H1 (cell line): ENCODE data around the gene CAPN2. TPM values are rescaled to one million over a fixed set of nuclear protein-coding genes. Genes with fewer than 3 reads are reported as not detected.

Source experiments
- CTCF ChIA-PET: fragments of 300-600 bp; sonication (Branson Sonifier 250); formaldehyde crosslinking; loops from one replicate; lab custom pipeline; 2021; ENCODE audit not compliant: partially characterized antibody; lab: Charles Lee
- POLR2A ChIA-PET: fragments of 300-600 bp; sonication (Branson Sonifier 250); formaldehyde crosslinking; loops from one replicate; lab custom pipeline; 2021; ENCODE audit warnings: inconsistent platforms; ENCODE audit not compliant: partially characterized antibody; lab: Charles Lee
- DNase-seq, 2 experiments: peaks; one replicate each; pipeline versions ENCODE4 v3.0.0 to v3.0.0-alpha.2; 2010 to 2022; ENCODE audit warnings: low spot score in 2 of 2, low read depth in 1 of 2, mixed read lengths in 1 of 2
- FAIRE-seq: peaks from 2 replicates; lab custom pipeline; 2011; peaks lifted over from hg19 to GRCh38; lab: Jason Lieb, UNC
- H2AFZ ChIP-seq: 2 replicates; pipeline ENCODE4 v1.8.1; 2012; ENCODE audit warnings: low read length, inconsistent platforms
- H2AK5ac ChIP-seq: 2 replicates; pipeline ENCODE4 v1.6.1; 2013; ENCODE audit warnings: low read depth, low read length
- H2BK120ac ChIP-seq: replicated peaks from 2 replicates; pipeline ENCODE3; 2013; ENCODE audit warnings: low read depth, low read length, inconsistent platforms
- H2BK12ac ChIP-seq: 2 replicates; pipeline ENCODE4 v1.6.1; 2013; ENCODE audit warnings: low read depth, low read length
- H2BK15ac ChIP-seq: 2 replicates; pipeline ENCODE4 v1.6.1; 2013; ENCODE audit warnings: low read length
- H2BK20ac ChIP-seq: 2 replicates; pipeline ENCODE4 v1.6.1; 2013; ENCODE audit warnings: low read length
- H2BK5ac ChIP-seq: 2 replicates; pipeline ENCODE4 v1.6.1; 2013; ENCODE audit warnings: low read depth, low read length
- H3K14ac ChIP-seq: 2 replicates; pipeline ENCODE4 v1.6.1; 2013; ENCODE audit warnings: inconsistent platforms; ENCODE audit not compliant: insufficient read length
- H3K18ac ChIP-seq: 2 replicates; pipeline ENCODE4 v1.6.1; 2013; ENCODE audit warnings: low read length; ENCODE audit errors: extremely low read depth
- H3K23ac ChIP-seq: 2 replicates; pipeline ENCODE4 v1.6.1; 2013; ENCODE audit warnings: inconsistent platforms; ENCODE audit not compliant: insufficient read length
- H3K23me2 ChIP-seq: 2 replicates; pipeline ENCODE4 v1.6.1; 2013; ENCODE audit warnings: low read depth, low read length
- H3K27ac ChIP-seq: 2 replicates; pipeline ENCODE4 v1.6.1; 2011; ENCODE audit warnings: low read depth, low read length, inconsistent platforms
- H3K27me3 ChIP-seq, 4 experiments: replicated peaks in 1 of 4; 1 replicate in 1 of 4; 2 replicates in 3 of 4; pipeline versions ENCODE4 v1.6.1 to v1.8.1; 2011 to 2013; ENCODE audit warnings: low read length in 3 of 4, mild to moderate bottlenecking in 3 of 4, inconsistent platforms in 2 of 4, mixed read lengths in 2 of 4, moderate library complexity in 1 of 4; ENCODE audit not compliant: control insufficient read depth in 3 of 4, insufficient read depth in 3 of 4; ENCODE audit errors: extremely low read depth in 1 of 4
- H3K36me3 ChIP-seq, 4 experiments: 2 replicates each; pipeline versions ENCODE4 v1.6.1 to v1.8.1; 2011 to 2013; ENCODE audit warnings: mild to moderate bottlenecking in 4 of 4, low read length in 3 of 4, moderate library complexity in 2 of 4, control low read depth in 1 of 4, inconsistent platforms in 1 of 4; ENCODE audit not compliant: insufficient read depth in 4 of 4, control insufficient read depth in 2 of 4
- H3K4ac ChIP-seq: replicated peaks from 2 replicates; pipeline ENCODE3; 2013; ENCODE audit warnings: low read length, low read depth, mixed read lengths, inconsistent platforms; ENCODE audit not compliant: insufficient read length
- H3K4me1 ChIP-seq, 4 experiments: replicated peaks in 1 of 4; 1 replicate in 1 of 4; 2 replicates in 3 of 4; pipeline versions ENCODE4 v1.6.1 to v1.8.1; 2011 to 2013; ENCODE audit warnings: low read length in 3 of 4, inconsistent platforms in 2 of 4, mixed read lengths in 1 of 4; ENCODE audit not compliant: insufficient read depth in 4 of 4, control insufficient read depth in 3 of 4
- H3K4me2 ChIP-seq, 2 experiments: 2 replicates each; pipeline versions ENCODE4 v1.6.1 to v1.8.1; 2011 to 2013; ENCODE audit warnings: low read depth in 2 of 2, low read length in 2 of 2, control low read depth in 1 of 2, inconsistent platforms in 1 of 2, mild to moderate bottlenecking in 1 of 2; ENCODE audit not compliant: insufficient read depth in 1 of 2
- H3K4me3 ChIP-seq, 4 experiments: fragments of 200-600, 300-600 bp in 1 of 4; sonication (generic), shearing (Covaris generic), sonication (Bioruptor Twin) in 1 of 4; 2 replicates each; pipeline versions ENCODE4 v1.5.1 to v1.8.1; 2011 to 2016; ENCODE audit warnings: low read length in 4 of 4, low read depth in 3 of 4, control low read depth in 2 of 4, inconsistent platforms in 2 of 4, mild to moderate bottlenecking in 2 of 4, mixed read lengths in 1 of 4, moderate library complexity in 1 of 4; ENCODE audit not compliant: insufficient read depth in 2 of 4; ENCODE audit errors: extremely low read depth in 1 of 4
- H3K56ac ChIP-seq: replicated peaks from 2 replicates; pipeline ENCODE3; 2013; ENCODE audit warnings: low read depth, mild to moderate bottlenecking, mixed read lengths, low read length, inconsistent platforms; ENCODE audit not compliant: insufficient read length
- H3K79me1 ChIP-seq: 2 replicates; pipeline ENCODE4 v1.6.1; 2013; ENCODE audit warnings: low read depth, low read length, control low read depth
- H3K79me2 ChIP-seq, 2 experiments: 2 replicates each; pipeline versions ENCODE4 v1.6.1 to v1.8.1; 2012 to 2013; ENCODE audit warnings: low read length in 2 of 2, mild to moderate bottlenecking in 2 of 2, inconsistent platforms in 1 of 2; ENCODE audit not compliant: insufficient read depth in 2 of 2, control insufficient read depth in 1 of 2
- H3K9ac ChIP-seq, 4 experiments: replicated peaks in 1 of 4; 1 replicate in 1 of 4; 2 replicates in 3 of 4; pipeline versions ENCODE4 v1.6.1 to v1.8.1; 2011 to 2013; ENCODE audit warnings: low read depth in 3 of 4, low read length in 3 of 4, control low read depth in 2 of 4, mild to moderate bottlenecking in 2 of 4, moderate library complexity in 2 of 4, inconsistent platforms in 1 of 4; ENCODE audit errors: extremely low read depth in 1 of 4
- H3K9me3 ChIP-seq, 2 experiments: 2 replicates each; pipeline versions ENCODE4 v1.6.1 to v1.8.1; 2012 to 2013; ENCODE audit warnings: mild to moderate bottlenecking in 2 of 2, moderate library complexity in 2 of 2, control low read depth in 1 of 2, inconsistent platforms in 1 of 2, low read depth in 1 of 2, low read length in 1 of 2, mixed read lengths in 1 of 2; ENCODE audit not compliant: insufficient read depth in 2 of 2
- H4K20me1 ChIP-seq, 2 experiments: replicated peaks in 1 of 2; 2 replicates each; pipeline versions ENCODE3 to v1.8.1; 2011 to 2013; ENCODE audit warnings: inconsistent platforms in 2 of 2, low read length in 2 of 2, mild to moderate bottlenecking in 1 of 2; ENCODE audit not compliant: insufficient read depth in 2 of 2, control insufficient read depth in 1 of 2
- H4K5ac ChIP-seq: 2 replicates; pipeline ENCODE4 v1.6.1; 2013; ENCODE audit warnings: low read length, low read depth, mixed read lengths, inconsistent platforms; ENCODE audit not compliant: insufficient read length
- H4K8ac ChIP-seq: 2 replicates; pipeline ENCODE4 v1.8.0; 2013; ENCODE audit warnings: mild to moderate bottlenecking, moderate library complexity, low read length, inconsistent platforms; ENCODE audit not compliant: insufficient read depth; ENCODE audit errors: extremely low read depth
- H4K91ac ChIP-seq: replicated peaks from 2 replicates; pipeline ENCODE3; 2013; ENCODE audit warnings: low read length, mixed read lengths, inconsistent platforms; ENCODE audit not compliant: insufficient read length
- BCL11A ChIP-seq, 2 experiments: IDR thresholded peaks; one replicate each; pipeline ENCODE4 v1.6.1; 2011; ENCODE audit warnings: low read depth in 2 of 2, low read length in 2 of 2, mild to moderate bottlenecking in 2 of 2
- CEBPB ChIP-seq: IDR thresholded peaks from 2 replicates; pipeline ENCODE4 v1.6.1; 2012; ENCODE audit warnings: low read depth, low read length
- EP300 ChIP-seq, 2 experiments: IDR thresholded peaks; 1 replicate in 1 of 2; 2 replicates in 1 of 2; pipeline ENCODE4 v1.6.1; 2011 to 2012; ENCODE audit warnings: low read depth in 2 of 2, low read length in 2 of 2, mild to moderate bottlenecking in 2 of 2, borderline replicate concordance in 1 of 2, inconsistent platforms in 1 of 2, moderate library complexity in 1 of 2
- FOSL1 ChIP-seq: IDR thresholded peaks from 2 replicates; pipeline ENCODE4 v1.6.1; 2011; ENCODE audit warnings: mild to moderate bottlenecking, low read depth, low read length, moderate library complexity; ENCODE audit not compliant: insufficient read depth
- GABPA ChIP-seq: IDR thresholded peaks from 2 replicates; pipeline ENCODE4 v1.6.1; 2011; ENCODE audit warnings: mild to moderate bottlenecking, low read length, moderate library complexity, borderline replicate concordance; ENCODE audit not compliant: insufficient read depth
- HDAC2 ChIP-seq, 2 experiments: fragments of 300-600 bp in 1 of 2; sonication (generic) in 1 of 2; IDR thresholded peaks; 2 replicates each; pipeline ENCODE4 v1.6.1; 2011 to 2012; ENCODE audit warnings: low read depth in 2 of 2, low read length in 2 of 2, mild to moderate bottlenecking in 2 of 2, moderate library complexity in 2 of 2, borderline replicate concordance in 1 of 2, inconsistent platforms in 1 of 2
- JUND ChIP-seq: IDR thresholded peaks from 2 replicates; pipeline ENCODE4 v1.6.1; 2011; ENCODE audit warnings: mild to moderate bottlenecking, improper control_type of control experiment, low read length
- KDM1A ChIP-seq: fragments of 200-600, 300-600 bp; sonication (generic); IDR thresholded peaks from 2 replicates; pipeline ENCODE4 v1.7.1; 2016; ENCODE audit warnings: mild to moderate bottlenecking, low read length, borderline replicate concordance
- KDM5A ChIP-seq: fragments of 200-600 bp; IDR thresholded peaks from 2 replicates; pipeline ENCODE4 v1.7.1; 2012; ENCODE audit warnings: mild to moderate bottlenecking, low read length, inconsistent platforms, mixed read lengths
- MAFK ChIP-seq: IDR thresholded peaks from 2 replicates; pipeline ENCODE4 v1.6.1; 2012; ENCODE audit warnings: low read depth, mild to moderate bottlenecking, improper control_type of control experiment, low read length
- NANOG ChIP-seq: IDR thresholded peaks from 2 replicates; pipeline ENCODE4 v1.6.1; 2011; ENCODE audit warnings: low read length, low read depth, mild to moderate bottlenecking, inconsistent platforms; ENCODE audit not compliant: insufficient read depth, poor library complexity, severe bottlenecking
- RBBP5 ChIP-seq: IDR thresholded peaks from 2 replicates; pipeline ENCODE4 v1.7.1; 2012; ENCODE audit warnings: low read depth, mild to moderate bottlenecking, inconsistent platforms, low read length, moderate library complexity, borderline replicate concordance
- SP4 ChIP-seq: IDR thresholded peaks from 2 replicates; pipeline ENCODE4 v1.6.1; 2012; ENCODE audit warnings: low read length, inconsistent platforms
- SRF ChIP-seq: IDR thresholded peaks from 2 replicates; pipeline ENCODE4 v1.6.1; 2011; ENCODE audit warnings: mild to moderate bottlenecking, low read depth, low read length, moderate library complexity
- YY1 ChIP-seq: IDR thresholded peaks from 2 replicates; pipeline ENCODE4 v1.6.1; 2011; ENCODE audit warnings: low read depth, mild to moderate bottlenecking, low read length
- WGBS, 2 experiments: shearing (Covaris generic) in 1 of 2; methylation state at CpG; one replicate each; pipeline versions ENCODE4 v1.1.6 to v1.1.7; 2013 to 2015; ENCODE audit warnings: low lambda C conversion rate in 2 of 2, mixed read lengths in 2 of 2, inconsistent platforms in 1 of 2, low coverage in 1 of 2, missing lambda C conversion rate in 1 of 2; ENCODE audit not compliant: insufficient replicate concordance in 2 of 2, insufficient coverage in 1 of 2, insufficient read length in 1 of 2; ENCODE audit errors: extremely low coverage in 1 of 2, missing lambda C conversion rate in 1 of 2; 5-methylcytosine and 5-hydroxymethylcytosine counted together
- polyA plus RNA-seq, 7 experiments: library from polyadenylated mRNA; depleted of rRNA in 3 of 7; stranded (reverse) in 5 of 7; unstranded in 2 of 7; fragments of >200 nt in 5 of 7; fragments of 200-250 nt in 2 of 7; gene quantifications; 1 replicate in 5 of 7; 2 replicates in 1 of 7; 4 replicates in 1 of 7; pipeline versions ENCODE4 v1.2.1 to v1.2.3, GENCODE V29; 2011 to 2013; ENCODE audit warnings: missing spikeins in 2 of 7, mixed read lengths in 2 of 7
- total RNA-seq: library from RNA; stranded (reverse); fragmentation: NEBNext Ultra II Directional; extraction: Animal tissue kit (Norgen Biotek cat#: 25700); gene quantifications from 2 replicates; pipeline ENCODE4 v1.2.1, GENCODE V29; 2021

Gene CAPN2
- total and polyA plus RNA-seq, 2 of the 8 experiments (the other 6 are each of a cell fraction or from before 2014, with no cell fraction given) = 9.2 to 10.3 TPM

- H3K27ac ChIP-seq = no peak overlapping the region
- CTCF ChIA-PET = interaction anchor here (1.3 to 5.2 kb wide), 2 partner anchors 19 to 36 kb away, joined by 3 to 50 read pairs; no protein-coding TSS in a partner anchor
- POLR2A ChIA-PET = no interaction called here
- TF ChIP-seq YY1 = no peak
- TF ChIP-seq CEBPB = no peak
- no peak for TF ChIP-seq SP4
- no peak for TF ChIP-seq KDM5A
- TF ChIP-seq FOSL1 = no peak
- TF ChIP-seq NANOG = no peak
- no peak for TF ChIP-seq HDAC2 (IDR thresholded peaks at IDR 0.05; ENCODE audit: borderline replicate concordance in 1 of 2, low read depth in 2 of 2, low read length in 2 of 2)
- TF ChIP-seq KDM1A = no peak
- TF ChIP-seq SRF = no peak
- no peak for TF ChIP-seq EP300 (IDR thresholded peaks at IDR 0.05; ENCODE audit: borderline replicate concordance in 1 of 2, low read depth in 2 of 2, low read length in 2 of 2)
- no peak for TF ChIP-seq JUND
- TF ChIP-seq MAFK = no peak
- TF ChIP-seq BCL11A (IDR thresholded peaks at IDR 0.05; ENCODE audit: low read depth in 2 of 2, low read length in 2 of 2) = no peak
- TF ChIP-seq RBBP5 = no peak
- TF ChIP-seq GABPA = no peak
Observed at GRCh38 chr1:223714421-223714724, 2.0 kb downstream of the CAPN2 start.

More at GRCh38 chr1:223714421-223714724, 2.0 kb downstream of the CAPN2 start:
- Histone ChIP-seq H3K23me2 (peaks cover 8% of the 10 kb centered on the region; the same call in 1 of the 2 replicates), H4K8ac (no peak overlapping the region), H4K91ac (no peak overlapping the region), H3K4ac (no peak overlapping the region), H3K79me2 (no peaks in the 10 kb centered on the region), H2BK5ac (no peak overlapping the region), H3K18ac (no peak overlapping the region), H2BK15ac (no peak overlapping the region), H2BK12ac (no peak overlapping the region), H3K36me3 (no peaks in the 10 kb centered on the region), H3K79me1 (no peaks in the 10 kb centered on the region), H2BK120ac (no peak overlapping the region), H3K27me3 (peaks cover 0 to 65% (median 52%) of the 10 kb centered on the region in 4 experiments; a peak in 6 of 7 replicates), H2BK20ac (no peak overlapping the region), H3K4me2 (no peak overlapping the region), H3K9me3 (no peaks in the 10 kb centered on the region), H3K4me3 (no peak overlapping the region), H4K20me1 (peaks cover 0 to 2% of the 10 kb centered on the region in 2 experiments), H3K56ac (no peak overlapping the region), H3K9ac (no peak overlapping the region), H2AK5ac (no peak overlapping the region), H4K5ac (no peak overlapping the region), H3K23ac (no peak overlapping the region), H3K14ac (no peak overlapping the region), H2AFZ (no peak overlapping the region), H3K4me1 (peaks cover 4 to 22% (median 15%) of the 10 kb centered on the region in 4 experiments; a peak in 6 of 7 replicates)
- DNase-seq (no peak), FAIRE-seq (no peak)
- 86% methylated on average over 2 of the region's 2 CpGs; no CpG with 5 or more reads in 1 of the 2 experiments for WGBS, 2 experiments
